ENCODE measurements around the gene AGBL5.

The AGBL5 gene

GRCh38 chr2:27050996-27051901 is at the start of gene AGBL5:
AGBL5 (plus strand) TSS chr2:27051668; CDS start chr2:27052959, 1,291 bp downstream.
- DNase-seq: peak; percentile 97

- DNase-seq: no peak
These were observed 49.5 kb upstream of the AGBL5 start for GRCh38 chr2:27001950-27002349.

GRCh38 chr2:27003007-27003406 is 48.5 kb upstream of the AGBL5 start:
- DNase-seq: no peak

- DNase-seq: no peak
These were observed 47.6 kb upstream of the AGBL5 start for GRCh38 chr2:27003857-27004256.

GRCh38 chr2:27006602-27007415 is 44.7 kb upstream of the AGBL5 start:
- no peak for DNase-seq

- no peak for DNase-seq
These were observed 43.8 kb upstream of the AGBL5 start for GRCh38 chr2:27007416-27008374.

GRCh38 chr2:27008678-27009077 is 42.8 kb upstream of the AGBL5 start:
- DNase-seq: no peak

GRCh38 chr2:27009083-27009482 is 42.4 kb upstream of the AGBL5 start:
- no peak for DNase-seq

- DNase-seq: no peak
These were observed 41.8 kb upstream of the AGBL5 start for GRCh38 chr2:27009716-27010115.

GRCh38 chr2:27010139-27010538 is 41.3 kb upstream of the AGBL5 start:
- no peak for DNase-seq

GRCh38 chr2:27013738-27014137 is 37.7 kb upstream of the AGBL5 start:
- no peak for DNase-seq

- no peak for DNase-seq
These were observed 36.6 kb upstream of the AGBL5 start for GRCh38 chr2:27014771-27015433.

- peak; percentile 34 for DNase-seq
These were observed 34.6 kb upstream of the AGBL5 start for GRCh38 chr2:27016801-27017325.

- no peak for DNase-seq
These were observed 33.3 kb upstream of the AGBL5 start for GRCh38 chr2:27018142-27018541.

GRCh38 chr2:27019459-27019858 is 32.0 kb upstream of the AGBL5 start:
- DNase-seq: no peak

- DNase-seq: no peak
These were observed 31.3 kb upstream of the AGBL5 start for GRCh38 chr2:27019931-27020855.

- DNase-seq: no peak
These were observed 30.0 kb upstream of the AGBL5 start for GRCh38 chr2:27021253-27022049.

GRCh38 chr2:27023740-27024139 is 27.7 kb upstream of the AGBL5 start:
- no peak for DNase-seq

- DNase-seq: no peak
These were observed 27.3 kb upstream of the AGBL5 start for GRCh38 chr2:27024188-27024587.

- no peak for DNase-seq
These were observed 26.7 kb upstream of the AGBL5 start for GRCh38 chr2:27024812-27025211.

Data from activated naive CD4-positive, alpha-beta T cell treated with Interleukin-2 at 50 U/mL for 16 hours (primary cell).